ENCODE data around the gene TRANK1.

The TRANK1 gene

DNA sequence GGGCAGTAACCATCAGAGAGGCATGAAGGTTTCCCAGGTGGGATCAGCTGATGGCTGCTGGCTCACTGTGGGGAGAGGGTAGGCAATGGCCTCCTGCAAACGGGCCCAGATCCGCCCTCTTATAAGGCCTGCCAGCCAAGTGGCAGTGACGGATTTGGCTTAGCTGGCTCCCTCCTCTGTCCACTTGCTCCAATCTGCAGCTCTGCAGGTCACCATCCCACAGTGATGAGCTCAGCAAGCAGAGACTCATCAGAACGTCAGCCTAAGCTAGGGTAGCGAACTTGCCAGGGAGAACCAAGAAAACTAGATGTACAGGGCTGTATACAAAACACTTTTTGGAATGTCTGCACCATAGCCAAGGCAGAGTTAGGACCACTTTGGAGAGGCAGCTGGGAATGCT is 117.7 kb downstream of the TRANK1 start:
- no peak overlapping the region for H3K4me3 ChIP-seq (ENCODE audit: low read depth, low read length)
- ChIA-PET POLR2A (no interaction called here), CTCF (no interaction called here)
- H3K27ac ChIP-seq (ENCODE audit: extremely low read depth, low read depth, low read length) = no peak overlapping the region
- TF ChIP-seq ZNF843 (tag by site-specific recombination; IDR thresholded peaks at IDR 0.05) (no peak), SCRT2 (tag by site-specific recombination; IDR thresholded peaks at IDR 0.05) (no peak), OSR2 (tag by site-specific recombination; IDR thresholded peaks at IDR 0.05) (no peak), REPIN1 (tag by site-specific recombination; IDR thresholded peaks at IDR 0.05; ENCODE audit: low read depth) (no peak), KLF10 (tag by site-specific recombination; IDR thresholded peaks at IDR 0.05) (no peak), ZNF350 (tag by site-specific recombination; IDR thresholded peaks at IDR 0.05) (no peak)
- TF ChIP-seq, protein P1, sequence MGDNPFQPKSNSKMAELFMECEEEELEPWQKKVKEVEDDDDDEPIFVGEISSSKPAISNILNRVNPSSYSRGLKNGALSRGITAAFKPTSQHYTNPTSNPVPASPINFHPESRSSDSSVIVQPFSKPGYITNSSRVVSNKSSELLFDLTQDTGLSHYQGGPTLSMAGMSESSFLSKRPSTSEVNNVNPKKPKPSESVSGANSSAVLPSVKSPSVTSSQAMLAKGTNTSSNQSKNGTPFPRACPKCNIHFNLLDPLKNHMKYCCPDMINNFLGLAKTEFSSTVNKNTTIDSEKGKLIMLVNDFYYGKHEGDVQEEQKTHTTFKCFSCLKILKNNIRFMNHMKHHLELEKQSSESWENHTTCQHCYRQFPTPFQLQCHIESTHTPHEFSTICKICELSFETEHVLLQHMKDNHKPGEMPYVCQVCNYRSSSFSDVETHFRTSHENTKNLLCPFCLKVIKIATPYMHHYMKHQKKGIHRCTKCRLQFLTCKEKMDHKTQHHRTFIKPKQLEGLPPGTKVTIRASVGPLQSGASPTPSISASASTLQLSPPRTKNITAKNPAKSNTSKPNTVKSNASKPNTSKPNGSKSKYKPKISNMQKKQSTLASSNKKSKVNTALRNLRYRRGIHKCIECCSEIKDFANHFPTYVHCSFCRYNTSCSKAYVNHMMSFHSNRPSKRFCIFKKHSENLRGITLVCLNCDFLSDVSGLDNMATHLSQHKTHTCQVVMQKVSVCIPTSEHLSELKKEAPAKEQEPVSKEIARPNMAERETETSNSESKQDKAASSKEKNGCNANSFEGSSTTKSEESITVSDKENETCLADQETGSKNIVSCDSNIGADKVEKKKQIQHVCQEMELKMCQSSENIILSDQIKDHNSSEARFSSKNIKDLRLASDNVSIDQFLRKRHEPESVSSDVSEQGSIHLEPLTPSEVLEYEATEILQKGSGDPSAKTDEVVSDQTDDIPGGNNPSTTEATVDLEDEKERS (tag by site-specific recombination; IDR thresholded peaks at IDR 0.05) = no peak
- TF ChIP-seq, protein P2, sequence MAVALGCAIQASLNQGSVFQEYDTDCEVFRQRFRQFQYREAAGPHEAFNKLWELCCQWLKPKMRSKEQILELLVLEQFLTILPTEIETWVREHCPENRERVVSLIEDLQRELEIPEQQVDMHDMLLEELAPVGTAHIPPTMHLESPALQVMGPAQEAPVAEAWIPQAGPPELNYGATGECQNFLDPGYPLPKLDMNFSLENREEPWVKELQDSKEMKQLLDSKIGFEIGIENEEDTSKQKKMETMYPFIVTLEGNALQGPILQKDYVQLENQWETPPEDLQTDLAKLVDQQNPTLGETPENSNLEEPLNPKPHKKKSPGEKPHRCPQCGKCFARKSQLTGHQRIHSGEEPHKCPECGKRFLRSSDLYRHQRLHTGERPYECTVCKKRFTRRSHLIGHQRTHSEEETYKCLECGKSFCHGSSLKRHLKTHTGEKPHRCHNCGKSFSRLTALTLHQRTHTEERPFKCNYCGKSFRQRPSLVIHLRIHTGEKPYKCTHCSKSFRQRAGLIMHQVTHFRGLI (tag by site-specific recombination; IDR thresholded peaks at IDR 0.05) = no peak
- H3K4me1 ChIP-seq (ENCODE audit: control insufficient read depth, insufficient read depth, low read length) = no peaks in the 10 kb centered on the region
- no peaks in the 10 kb centered on the region for H3K9me3 ChIP-seq (ENCODE audit: control insufficient read depth, insufficient read depth, low read depth, low read length)
- no peaks in the 10 kb centered on the region for H3K36me3 ChIP-seq (ENCODE audit: control insufficient read depth in 2 of 2, insufficient read depth in 1 of 2, low read length in 2 of 2)

DNA sequence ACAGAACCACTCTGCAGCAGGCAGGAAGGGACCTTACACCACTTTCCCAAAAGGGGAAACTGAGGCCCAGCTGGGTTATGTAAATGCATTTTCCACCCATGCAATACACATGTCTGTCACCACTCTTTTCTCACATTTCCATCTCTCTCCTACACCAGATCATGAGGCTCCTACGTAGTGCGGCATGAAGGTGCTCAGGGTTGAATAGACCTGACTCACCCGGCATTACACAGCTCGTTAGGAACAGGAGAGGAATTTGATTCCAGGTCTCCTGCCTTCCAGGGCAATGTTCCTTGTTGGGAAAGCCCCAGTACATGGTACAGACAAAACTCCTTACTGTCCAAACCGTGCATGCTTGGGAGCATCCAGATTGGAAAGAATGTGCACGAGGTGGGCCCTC is 118.6 kb downstream of the TRANK1 start:
- POLR2A ChIA-PET = no interaction called here
- no peaks in the 10 kb centered on the region for H3K36me3 ChIP-seq (ENCODE audit: control insufficient read depth in 2 of 2, insufficient read depth in 1 of 2, low read length in 2 of 2)
- TF ChIP-seq ZNF658 (tag by site-specific recombination; IDR thresholded peaks at IDR 0.05) (no peak), ZNF433 (tag by site-specific recombination; IDR thresholded peaks at IDR 0.05; ENCODE audit: low read depth) (no peak), ZNF302 (tag by site-specific recombination; IDR thresholded peaks at IDR 0.05; ENCODE audit: low read depth) (no peak), ZNF510 (tag by site-specific recombination; IDR thresholded peaks at IDR 0.05; ENCODE audit: insufficient replicate concordance) (no peak), ZNF530 (tag by site-specific recombination; IDR thresholded peaks at IDR 0.05; ENCODE audit: low read depth) (no peak), ZNF571 (tag by site-specific recombination; IDR thresholded peaks at IDR 0.05) (no peak), WT1 (tag by site-specific recombination; IDR thresholded peaks at IDR 0.05) (no peak), ZIC2 (tag by site-specific recombination; IDR thresholded peaks at IDR 0.05) (no peak), SCRT2 (tag by site-specific recombination; IDR thresholded peaks at IDR 0.05) (no peak)
- TF ChIP-seq, protein P3, sequence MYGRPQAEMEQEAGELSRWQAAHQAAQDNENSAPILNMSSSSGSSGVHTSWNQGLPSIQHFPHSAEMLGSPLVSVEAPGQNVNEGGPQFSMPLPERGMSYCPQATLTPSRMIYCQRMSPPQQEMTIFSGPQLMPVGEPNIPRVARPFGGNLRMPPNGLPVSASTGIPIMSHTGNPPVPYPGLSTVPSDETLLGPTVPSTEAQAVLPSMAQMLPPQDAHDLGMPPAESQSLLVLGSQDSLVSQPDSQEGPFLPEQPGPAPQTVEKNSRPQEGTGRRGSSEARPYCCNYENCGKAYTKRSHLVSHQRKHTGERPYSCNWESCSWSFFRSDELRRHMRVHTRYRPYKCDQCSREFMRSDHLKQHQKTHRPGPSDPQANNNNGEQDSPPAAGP (tag by site-specific recombination; IDR thresholded peaks at IDR 0.05) = no peak
- TF ChIP-seq, protein P4, sequence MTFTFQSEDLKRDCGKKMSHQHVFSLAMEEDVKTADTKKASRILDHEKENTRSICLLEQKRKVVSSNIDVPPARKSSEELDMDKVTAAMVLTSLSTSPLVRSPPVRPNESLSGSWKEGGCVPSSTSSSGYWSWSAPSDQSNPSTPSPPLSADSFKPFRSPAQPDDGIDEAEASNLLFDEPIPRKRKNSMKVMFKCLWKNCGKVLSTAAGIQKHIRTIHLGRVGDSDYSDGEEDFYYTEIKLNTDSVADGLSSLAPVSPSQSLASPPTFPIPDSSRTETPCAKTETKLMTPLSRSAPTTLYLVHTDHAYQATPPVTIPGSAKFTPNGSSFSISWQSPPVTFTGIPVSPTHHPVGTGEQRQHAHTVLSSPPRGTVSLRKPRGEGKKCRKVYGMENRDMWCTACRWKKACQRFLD (tag by site-specific recombination; IDR thresholded peaks at IDR 0.05) = no peak
- TF ChIP-seq, protein P5, sequence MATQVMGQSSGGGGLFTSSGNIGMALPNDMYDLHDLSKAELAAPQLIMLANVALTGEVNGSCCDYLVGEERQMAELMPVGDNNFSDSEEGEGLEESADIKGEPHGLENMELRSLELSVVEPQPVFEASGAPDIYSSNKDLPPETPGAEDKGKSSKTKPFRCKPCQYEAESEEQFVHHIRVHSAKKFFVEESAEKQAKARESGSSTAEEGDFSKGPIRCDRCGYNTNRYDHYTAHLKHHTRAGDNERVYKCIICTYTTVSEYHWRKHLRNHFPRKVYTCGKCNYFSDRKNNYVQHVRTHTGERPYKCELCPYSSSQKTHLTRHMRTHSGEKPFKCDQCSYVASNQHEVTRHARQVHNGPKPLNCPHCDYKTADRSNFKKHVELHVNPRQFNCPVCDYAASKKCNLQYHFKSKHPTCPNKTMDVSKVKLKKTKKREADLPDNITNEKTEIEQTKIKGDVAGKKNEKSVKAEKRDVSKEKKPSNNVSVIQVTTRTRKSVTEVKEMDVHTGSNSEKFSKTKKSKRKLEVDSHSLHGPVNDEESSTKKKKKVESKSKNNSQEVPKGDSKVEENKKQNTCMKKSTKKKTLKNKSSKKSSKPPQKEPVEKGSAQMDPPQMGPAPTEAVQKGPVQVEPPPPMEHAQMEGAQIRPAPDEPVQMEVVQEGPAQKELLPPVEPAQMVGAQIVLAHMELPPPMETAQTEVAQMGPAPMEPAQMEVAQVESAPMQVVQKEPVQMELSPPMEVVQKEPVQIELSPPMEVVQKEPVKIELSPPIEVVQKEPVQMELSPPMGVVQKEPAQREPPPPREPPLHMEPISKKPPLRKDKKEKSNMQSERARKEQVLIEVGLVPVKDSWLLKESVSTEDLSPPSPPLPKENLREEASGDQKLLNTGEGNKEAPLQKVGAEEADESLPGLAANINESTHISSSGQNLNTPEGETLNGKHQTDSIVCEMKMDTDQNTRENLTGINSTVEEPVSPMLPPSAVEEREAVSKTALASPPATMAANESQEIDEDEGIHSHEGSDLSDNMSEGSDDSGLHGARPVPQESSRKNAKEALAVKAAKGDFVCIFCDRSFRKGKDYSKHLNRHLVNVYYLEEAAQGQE (tag by site-specific recombination; IDR thresholded peaks at IDR 0.05) = no peak
- TF ChIP-seq, protein P6, sequence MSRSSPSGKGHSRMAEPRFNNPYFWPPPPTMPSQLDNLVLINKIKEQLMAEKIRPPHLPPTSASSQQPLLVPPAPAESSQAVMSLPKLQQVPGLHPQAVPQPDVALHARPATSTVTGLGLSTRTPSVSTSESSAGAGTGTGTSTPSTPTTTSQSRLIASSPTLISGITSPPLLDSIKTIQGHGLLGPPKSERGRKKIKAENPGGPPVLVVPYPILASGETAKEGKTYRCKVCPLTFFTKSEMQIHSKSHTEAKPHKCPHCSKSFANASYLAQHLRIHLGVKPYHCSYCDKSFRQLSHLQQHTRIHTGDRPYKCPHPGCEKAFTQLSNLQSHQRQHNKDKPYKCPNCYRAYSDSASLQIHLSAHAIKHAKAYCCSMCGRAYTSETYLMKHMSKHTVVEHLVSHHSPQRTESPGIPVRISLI (tag by site-specific recombination; IDR thresholded peaks at IDR 0.05) = no peak
- CTCF ChIA-PET = no interaction called here
- H3K9me3 ChIP-seq (ENCODE audit: control insufficient read depth, insufficient read depth, low read depth, low read length) = no peaks in the 10 kb centered on the region
- H3K4me3 ChIP-seq (ENCODE audit: low read depth, low read length) = no peak overlapping the region
- H3K4me1 ChIP-seq (ENCODE audit: control insufficient read depth, insufficient read depth, low read length) = no peaks in the 10 kb centered on the region
- H3K27ac ChIP-seq (ENCODE audit: extremely low read depth, low read depth, low read length) = no peak overlapping the region

Data from HEK293 (cell line).